Stimulated activated CD4-positive, alpha-beta T cell treated with anti-CD3 and anti-CD28 coated beads, Interleukin-4, amount 100 ng/mL, for 4 hours (primary cell): ENCODE measurements around the gene OVCH1.
"Not testable (repeated sequence)": the region's sequence is repeated elsewhere in the genome, so short reads cannot be mapped to it uniquely, and the experiment has no call there.

ENCODE experiments used
- DNase-seq, 2 experiments: peaks; one replicate each; pipeline ENCODE4 v3.0.0-alpha.2; 2020

OVCH1 gene

DNA sequence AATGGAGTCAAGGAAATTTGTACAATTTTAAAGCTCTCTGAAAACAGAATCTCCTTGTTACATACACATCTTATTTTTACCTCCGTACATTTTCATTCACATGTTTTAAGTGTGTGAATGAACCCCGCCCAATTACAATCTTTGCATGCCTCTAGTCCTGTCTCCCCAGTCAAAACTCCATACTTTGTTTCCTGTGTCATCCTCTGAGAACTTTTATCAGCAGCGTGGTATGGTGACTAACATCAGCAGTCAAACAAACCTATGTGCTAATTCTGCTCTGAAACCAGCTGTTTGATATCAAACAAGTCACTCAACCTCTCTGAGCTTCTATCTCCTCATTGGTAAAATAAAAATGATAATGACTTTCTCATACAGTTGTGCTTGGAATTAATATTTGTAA lies 100.7 kb downstream of the OVCH1 start:
- no peak for DNase-seq

DNA sequence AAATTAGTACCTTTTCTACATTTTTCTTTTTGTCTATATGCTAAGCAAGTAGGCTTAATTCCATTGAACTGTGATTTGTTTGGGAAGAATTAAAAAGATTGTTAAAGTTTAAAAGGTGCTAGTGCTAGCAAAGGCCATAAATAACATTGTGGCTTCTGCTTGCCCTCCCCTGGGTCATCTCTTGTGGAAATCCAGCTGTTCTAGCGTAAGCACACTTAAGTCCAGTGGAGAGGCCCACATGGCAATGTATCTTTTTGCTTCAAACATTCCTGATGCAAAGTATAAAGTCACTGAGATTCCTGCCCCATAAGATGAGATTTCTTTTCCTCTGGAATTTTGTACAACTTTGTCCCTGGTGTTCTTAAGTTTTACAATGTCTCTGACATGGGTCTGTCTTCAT lies 102.1 kb downstream of the OVCH1 start:
- no peak for DNase-seq

DNA sequence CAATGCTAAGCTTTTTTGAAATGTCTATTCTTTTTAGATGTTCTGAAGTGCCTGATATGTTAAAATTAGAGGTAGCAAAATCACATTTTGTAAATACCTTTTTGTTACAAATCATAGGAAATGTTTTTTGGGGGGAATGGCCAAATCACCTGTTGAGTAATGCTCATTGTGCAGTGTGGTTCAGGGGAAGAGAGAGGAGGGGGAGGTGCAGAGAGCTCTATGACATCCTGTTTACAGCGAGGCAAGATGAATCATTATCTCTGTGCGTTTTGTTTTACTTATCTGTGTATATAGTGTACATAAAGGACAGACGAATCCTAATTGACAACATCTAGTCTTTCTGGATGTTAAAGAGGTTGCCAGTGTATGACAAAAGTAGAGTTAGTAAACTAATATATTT lies 107.1 kb downstream of the OVCH1 start:
- peak in 1 of 2 experiments; percentile 58 for DNase-seq

DNA sequence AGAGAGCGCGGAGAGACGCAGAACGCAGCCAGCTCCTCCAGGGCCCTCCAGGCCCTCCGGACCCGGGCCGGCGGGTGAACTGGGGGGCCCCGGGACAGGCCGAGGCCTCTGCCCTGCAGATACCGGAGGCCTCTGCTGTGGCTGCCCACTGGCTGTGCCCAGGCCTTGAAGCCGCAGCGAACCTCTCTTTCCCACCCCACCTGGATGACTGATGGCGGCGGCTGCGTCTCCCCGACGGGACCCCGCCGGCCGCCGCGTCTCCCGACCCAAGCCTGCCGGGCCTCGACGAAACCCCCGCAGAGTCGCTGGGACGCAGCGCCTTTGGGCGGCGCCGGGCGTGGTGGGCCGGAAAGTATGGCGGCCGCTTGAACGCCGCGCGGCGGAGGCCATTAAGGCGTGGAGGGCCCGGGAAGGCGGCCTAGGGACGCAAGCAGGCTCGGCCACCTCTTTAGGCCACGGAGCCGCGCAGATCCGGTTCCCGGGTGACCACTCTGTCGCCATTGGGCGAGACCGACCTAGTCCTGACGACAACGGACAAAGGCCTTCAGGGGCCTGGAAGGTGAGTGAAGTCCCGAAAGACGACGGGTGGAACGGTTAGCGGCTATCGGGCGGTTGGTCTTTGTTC lies 108.1 kb downstream of the OVCH1 start:
- no peak for DNase-seq

DNA sequence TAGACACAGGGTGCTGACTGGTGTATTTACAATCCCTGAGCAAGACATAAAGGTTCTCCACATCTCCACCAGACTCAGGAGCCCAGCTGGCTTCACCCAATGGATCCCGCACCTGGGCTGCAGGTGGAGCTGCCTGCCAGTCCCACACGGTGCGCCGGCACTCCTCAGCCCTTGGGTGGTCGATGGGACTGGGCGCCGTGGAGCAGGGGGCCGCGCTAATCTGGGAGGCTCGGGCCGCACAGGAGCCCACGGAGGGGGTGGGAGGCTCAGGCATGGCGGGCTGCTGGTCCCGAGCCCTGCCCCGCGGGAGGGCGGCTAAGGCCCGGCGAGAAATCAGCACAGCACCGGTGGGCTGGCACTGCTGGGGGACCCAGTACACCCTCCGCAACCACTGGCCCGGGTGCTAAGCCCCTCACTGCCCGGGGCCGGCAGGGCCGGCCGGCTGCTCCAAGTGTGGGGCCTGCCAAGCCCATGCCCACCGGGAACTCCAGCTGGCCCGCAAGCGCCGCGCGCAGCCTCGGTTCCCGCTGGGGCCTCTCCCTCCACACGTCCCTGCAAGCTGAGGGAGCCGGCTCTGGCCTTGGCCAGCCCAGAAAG lies 111.3 kb downstream of the OVCH1 start:
- DNase-seq, result not testable (repeated sequence)

DNA sequence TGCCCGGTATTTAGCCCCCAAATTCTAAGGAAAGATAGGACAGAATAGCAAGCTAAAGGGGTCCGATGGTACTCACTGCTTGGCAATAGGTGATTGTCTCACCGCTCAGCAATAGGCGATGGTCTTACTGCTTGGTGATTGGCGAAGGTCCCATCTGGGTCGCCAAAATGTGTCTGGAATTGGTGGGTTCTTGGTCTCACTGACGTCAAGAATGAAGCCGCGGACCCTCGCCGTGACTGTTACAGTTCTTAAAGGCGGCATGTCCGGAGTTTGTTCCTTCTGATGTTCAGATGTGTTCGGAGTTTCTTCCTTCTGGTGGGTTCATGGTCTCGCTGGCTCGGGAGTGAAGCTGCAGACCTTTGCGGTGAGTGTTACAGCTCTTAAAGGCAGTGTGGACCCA lies 112.3 kb downstream of the OVCH1 start:
- DNase-seq, result not testable (repeated sequence)

DNA sequence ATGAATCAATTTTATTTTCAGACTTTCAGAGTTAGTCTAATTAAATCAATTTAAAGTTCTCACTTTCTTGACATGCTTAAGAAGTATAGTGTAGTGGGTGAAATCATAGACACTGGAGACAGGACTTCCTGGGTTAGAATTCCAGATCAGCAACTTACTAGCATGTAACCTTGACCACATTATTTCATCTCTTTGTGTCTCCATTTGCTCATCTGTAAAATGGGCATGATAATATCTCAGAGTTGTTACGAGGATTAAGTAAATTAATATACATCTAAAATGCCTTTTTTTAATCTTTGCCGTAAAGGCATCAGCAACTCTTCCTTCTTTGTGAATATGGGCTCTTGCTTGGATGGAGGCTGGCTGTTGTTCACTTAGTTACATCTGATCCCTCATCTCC lies 115.2 kb downstream of the OVCH1 start:
- no peak for DNase-seq

DNA sequence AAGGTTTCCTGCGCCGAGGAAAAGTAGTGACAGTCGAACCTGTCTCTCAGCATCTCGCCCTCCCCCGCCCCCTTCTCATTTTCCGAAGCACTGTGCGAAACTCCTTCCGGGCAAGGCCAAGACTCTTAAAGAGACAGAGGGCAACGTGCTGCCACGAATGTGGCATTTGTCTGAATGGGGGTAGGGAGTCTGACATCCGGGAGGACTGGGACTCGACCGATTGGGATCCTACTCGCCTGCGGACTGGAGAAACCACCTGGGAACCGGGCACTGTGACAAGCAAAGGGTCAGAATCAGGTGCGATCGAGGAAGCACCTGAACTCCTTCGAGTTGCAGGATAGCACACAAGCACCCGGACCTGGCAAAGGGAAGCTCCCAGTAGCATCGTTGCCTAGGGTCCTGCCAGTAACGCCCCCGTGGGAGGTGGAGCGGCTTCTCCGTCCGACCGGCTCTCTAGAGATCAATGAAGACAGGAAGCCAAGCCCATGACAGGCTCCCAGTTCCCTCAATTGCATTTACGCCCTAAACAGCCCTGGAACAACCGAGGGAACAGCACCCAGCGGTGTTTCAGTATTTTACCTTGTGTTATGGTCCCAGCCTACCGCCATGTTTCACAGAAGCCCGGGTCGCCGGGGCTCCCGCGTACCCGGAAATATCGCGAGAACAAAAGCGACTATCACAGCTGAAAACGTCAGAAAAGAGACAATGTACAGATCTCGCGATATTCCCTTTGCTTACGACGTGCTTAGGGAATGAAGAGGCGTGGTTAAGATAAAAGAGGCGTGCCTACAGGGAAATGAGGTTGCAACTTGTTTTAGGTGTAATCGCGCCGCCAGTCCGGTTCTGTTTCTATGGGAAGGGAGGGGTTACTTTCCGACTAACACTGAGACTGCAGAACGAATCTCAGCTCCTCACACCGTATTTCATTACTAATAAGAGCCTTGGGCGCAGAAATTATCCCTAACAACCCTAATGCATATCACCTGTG lies 116.7 kb downstream of the OVCH1 start, which contains the start of gene ERGIC2:
ERGIC2 (minus strand) TSS at position 637 of the 988 bp plus-strand sequence. CDS start 9,539 bp downstream, outside the sequence.
- DNase-seq, result peak; percentile 75 to 92
